Progenitor cell of endocrine pancreas (in vitro differentiated cells): ENCODE data around the gene FER1L5. TPM values are rescaled to one million over a fixed set of nuclear protein-coding genes. Genes with fewer than 3 reads are reported as not detected.
A peak's percentile ranks its signal among the peaks of the same experiment; 100 is the strongest.

Source experiments
- DNase-seq: peaks from one replicate; pipeline ENCODE4 v3.0.0; 2021; ENCODE audit warnings: low spot score; ENCODE audit not compliant: unreplicated experiment
- H3K27ac Mint-ChIP-seq: 2 replicates; pipeline ENCODE4 v1.8.0; 2021; ENCODE audit warnings: mild to moderate bottlenecking, moderate library complexity, mixed read lengths
- H3K27me3 Mint-ChIP-seq: 2 replicates; pipeline ENCODE4 v1.8.0; 2021; ENCODE audit warnings: mixed read lengths
- H3K36me3 Mint-ChIP-seq: 2 replicates; pipeline ENCODE4 v1.8.0; 2022; ENCODE audit warnings: mixed read lengths; ENCODE audit not compliant: insufficient read depth
- H3K4me1 Mint-ChIP-seq: 2 replicates; pipeline ENCODE4 v1.8.0; 2021; ENCODE audit warnings: low read depth, mixed read lengths
- H3K4me3 Mint-ChIP-seq: 2 replicates; pipeline ENCODE4 v1.8.0; 2021; ENCODE audit warnings: low read depth, mild to moderate bottlenecking, moderate library complexity, mixed read lengths
- H3K9me3 Mint-ChIP-seq: 2 replicates; pipeline ENCODE4 v1.8.0; 2021; ENCODE audit warnings: low read depth, mixed read lengths
- CTCF ChIP-seq: fragments of 200-600 bp; sonication (generic); IDR thresholded peaks from one replicate; pipeline ENCODE4 v1.5.0; 2021; ENCODE audit warnings: antibody characterized with exemption, mild to moderate bottlenecking; ENCODE audit not compliant: unreplicated experiment
- total RNA-seq: library from RNA; stranded (reverse); gene quantifications from 2 replicates; pipeline ENCODE4 v1.2.1, GENCODE V29; 2021

The FER1L5 gene
- total RNA-seq, 1 donor from 2014 or later: 1.5 TPM

GRCh38 chr2:96637385-96638143, 5.0 kb upstream of the FER1L5 start:
- H3K4me3 Mint-ChIP-seq: peak overlapping the region; percentile 90
- DNase-seq: peak; percentile 63
- H3K9me3 Mint-ChIP-seq: no peaks in the 10 kb centered on the region
- peak overlapping the region; percentile 96 for H3K27ac Mint-ChIP-seq
- peaks cover 6% of the 10 kb centered on the region for H3K36me3 Mint-ChIP-seq
- no peak for TF ChIP-seq CTCF
- peaks cover 15% of the 10 kb centered on the region for H3K4me1 Mint-ChIP-seq
- no peaks in the 10 kb centered on the region for H3K27me3 Mint-ChIP-seq

GRCh38 chr2:96638144-96639121, 4.1 kb upstream of the FER1L5 start, which contains the start of gene KANSL3:
Gene KANSL3, minus strand, starts transcription at chr2:96638312. Its CDS starts 1,177 bp downstream, at chr2:96637135.
- no peaks in the 10 kb centered on the region for H3K9me3 Mint-ChIP-seq
- peak within 1 kb of the TSS; percentile 90 for H3K4me3 Mint-ChIP-seq
- H3K4me1 Mint-ChIP-seq: peaks cover 20% of the 10 kb centered on the region
- peaks cover 5% of the 10 kb centered on the region for H3K36me3 Mint-ChIP-seq
- no peaks in the 10 kb centered on the region for H3K27me3 Mint-ChIP-seq
- DNase-seq: peak; percentile 84
- peak within 1 kb of the TSS; percentile 96 for H3K27ac Mint-ChIP-seq
- no peak for TF ChIP-seq CTCF

- Mint-ChIP-seq H3K27me3 (no peaks in the 10 kb centered on the region), H3K27ac (no peak overlapping the region), H3K9me3 (no peaks in the 10 kb centered on the region), H3K36me3 (no peaks in the 10 kb centered on the region), H3K4me3 (no peak overlapping the region), H3K4me1 (peaks cover 3% of the 10 kb centered on the region)
- TF ChIP-seq CTCF: no peak
- no peak for DNase-seq
Observed at GRCh38 chr2:96647681-96648080, 5.1 kb downstream of the FER1L5 start.

- H3K4me3 Mint-ChIP-seq: no peak overlapping the region
- no peaks in the 10 kb centered on the region for H3K27me3 Mint-ChIP-seq
- TF ChIP-seq CTCF: no peak
- H3K9me3 Mint-ChIP-seq: no peaks in the 10 kb centered on the region
- H3K27ac Mint-ChIP-seq: no peak overlapping the region
- H3K36me3 Mint-ChIP-seq: no peaks in the 10 kb centered on the region
- no peak for DNase-seq
- no peaks in the 10 kb centered on the region for H3K4me1 Mint-ChIP-seq
Observed at GRCh38 chr2:96648306-96648930, 5.9 kb downstream of the FER1L5 start.

GRCh38 chr2:96649342-96649741, 6.8 kb downstream of the FER1L5 start:
- no peaks in the 10 kb centered on the region for H3K4me1 Mint-ChIP-seq
- no peaks in the 10 kb centered on the region for H3K27me3 Mint-ChIP-seq
- peaks cover 1% of the 10 kb centered on the region for H3K36me3 Mint-ChIP-seq
- no peak overlapping the region for H3K4me3 Mint-ChIP-seq
- H3K27ac Mint-ChIP-seq: no peak overlapping the region
- H3K9me3 Mint-ChIP-seq: no peaks in the 10 kb centered on the region
- no peak for TF ChIP-seq CTCF
- DNase-seq: no peak
